GM18870 (cell line): ENCODE results near the gene ACTR1A.

Source experiments
- ATAC-seq: cut with Tn5 transposase; IDR thresholded peaks from one replicate; pipeline ENCODE4 v1.9.1; 2021; ENCODE audit warnings: moderate library complexity; ENCODE audit not compliant: unreplicated experiment

Gene ACTR1A

DNA sequence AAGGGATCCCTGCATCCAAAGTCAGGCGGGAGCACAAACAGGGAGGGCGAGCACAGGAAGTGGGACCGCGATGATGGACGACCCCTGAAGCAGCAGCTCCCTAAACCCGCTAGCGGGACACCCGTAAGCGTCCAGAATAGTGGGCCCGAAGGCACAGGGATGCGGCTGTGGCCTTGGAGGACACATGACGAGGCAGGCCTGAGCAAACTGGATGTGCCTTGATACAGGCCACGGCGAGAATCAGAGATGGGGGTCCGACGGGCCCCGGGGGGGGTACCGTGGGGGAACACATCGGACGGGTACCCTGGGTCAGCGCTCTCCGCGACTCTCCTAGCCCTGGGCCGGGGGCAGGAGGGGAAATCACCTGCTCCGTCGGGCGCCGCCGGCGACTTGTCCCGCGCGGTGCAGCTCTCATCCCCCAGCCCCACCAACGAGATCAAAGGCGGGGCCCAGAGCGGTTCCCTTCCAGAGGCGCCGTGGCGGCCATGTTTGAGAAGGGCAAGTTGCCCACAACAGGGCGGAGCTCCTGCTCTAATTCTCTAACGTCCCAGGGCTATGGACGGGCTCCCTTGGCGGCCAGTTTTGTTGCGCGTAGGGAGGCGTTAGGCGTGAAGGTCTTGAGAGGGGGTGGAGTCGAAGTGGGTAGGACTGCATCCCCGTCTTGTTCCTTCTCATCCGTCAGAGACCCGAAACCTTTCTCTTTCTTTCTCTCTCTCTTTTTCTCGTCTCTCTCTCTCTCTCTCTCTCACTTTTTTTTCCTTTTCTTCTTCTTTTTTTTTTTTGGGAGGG lies 70.2 kb downstream of the ACTR1A start, which contains the start of gene CUEDC2:
Gene CUEDC2, minus strand, starts transcription at position 413 of the 789 bp plus-strand sequence. CDS start 7,386 bp downstream, outside the sequence.
- peak; percentile 62 for ATAC-seq

DNA sequence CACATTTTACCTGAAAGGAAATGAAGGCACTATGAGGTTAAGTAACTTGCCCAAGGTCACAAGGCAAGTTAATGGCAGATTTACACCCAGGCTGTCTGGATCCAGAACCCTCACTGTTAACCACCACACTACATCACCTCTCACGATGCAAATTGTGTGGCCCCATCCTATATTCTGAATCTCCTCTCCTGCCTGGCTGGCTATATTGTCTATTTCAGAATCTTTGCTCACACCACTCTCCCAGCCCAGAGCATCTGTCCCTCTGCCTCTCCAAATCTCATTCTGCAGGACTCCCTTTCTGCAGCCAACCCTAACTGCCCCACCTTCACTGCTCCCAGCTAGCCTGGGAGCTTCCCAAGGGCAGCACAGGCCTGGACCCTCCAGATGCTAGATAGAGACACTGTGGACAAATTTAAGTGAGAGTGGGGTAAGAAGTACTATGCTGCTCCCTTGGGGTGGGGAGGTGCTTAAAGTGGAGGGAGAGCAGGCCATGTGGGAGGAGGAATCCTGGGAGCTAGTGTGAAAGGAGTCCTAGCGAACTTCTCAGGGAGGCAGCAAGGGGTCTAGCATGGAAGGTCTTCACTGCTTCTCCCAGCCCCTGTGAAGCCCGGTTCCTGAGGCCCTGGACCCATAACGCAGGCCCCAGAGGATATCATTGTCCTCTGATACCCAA lies 70.9 kb downstream of the ACTR1A start:
- ATAC-seq, result no peak

DNA sequence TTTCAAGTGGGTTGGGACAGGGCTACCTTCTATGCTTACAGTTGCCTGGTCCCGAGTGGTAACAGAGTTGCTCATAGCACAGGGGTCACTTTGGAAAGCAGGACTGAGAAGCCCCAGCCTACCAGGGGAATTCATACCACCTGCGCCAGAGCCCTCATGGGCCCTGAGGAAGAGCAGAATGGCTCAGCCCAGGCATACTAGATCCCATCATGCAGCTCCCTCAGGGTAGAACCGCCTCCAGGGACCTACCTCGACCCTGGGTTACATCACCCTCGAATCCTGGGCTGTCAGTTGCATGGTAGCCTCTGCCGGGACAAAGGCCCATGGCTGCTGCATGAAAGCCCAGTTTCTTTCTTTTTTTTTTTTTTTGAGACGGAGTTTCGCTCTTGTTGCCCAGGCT lies 73.0 kb downstream of the ACTR1A start:
- no peak for ATAC-seq
